ENCODE data around the gene CDC27. TPM values are rescaled to one million over a fixed set of nuclear protein-coding genes. Genes with fewer than 3 reads are reported as not detected.

Gene CDC27
- total RNA-seq, 1 experiment from 2014 or later, result 97.5 TPM

GRCh38 chr17:47180337-47180736 is 8.8 kb downstream of the CDC27 start:
- Histone ChIP-seq H3K4me1 (ENCODE audit: control insufficient read depth, insufficient read depth, low read length) (peaks cover 4% of the 10 kb centered on the region; the same call in 1 of the 2 replicates), H3K27me3 (ENCODE audit: control insufficient read depth, insufficient read depth, low read length) (no peaks in the 10 kb centered on the region), H3K27ac (ENCODE audit: low read length) (no peak overlapping the region), H3K36me3 (ENCODE audit: control insufficient read depth, insufficient read depth, low read length) (peaks cover 25% of the 10 kb centered on the region), H3K9me3 (ENCODE audit: control insufficient read depth, insufficient read depth, low read depth, low read length) (no peaks in the 10 kb centered on the region), H3K4me3 (ENCODE audit: low read depth in 2 of 2, low read length in 2 of 2) (no peak overlapping the region)
- CTCF ChIA-PET, result no interaction called here
- in situ Hi-C loops (cut with HindIII; ENCODE audit: low pct_unique_long_range_greater_than_20kb, low sequenced_read_pairs), result no loop called here
- ATAC-seq (no peak), DNase-seq (ENCODE audit: low read depth, low spot score) (no peak)
- POLR2A ChIA-PET, result no interaction called here
- intact Hi-C loops (cut with micrococcal nuclease; ENCODE audit: unreplicated experiment), result no loop called here
- BruUV-seq (replicated peaks), result no TSS peak
- TF ChIP-seq SIN3A (IDR thresholded peaks at IDR 0.05; ENCODE audit: borderline replicate concordance, insufficient read depth, low read depth, low read length), result no peak
- TF ChIP-seq TCF7L2 (IDR thresholded peaks at IDR 0.05; ENCODE audit: low read depth, low read length), result no peak
- no peak for TF ChIP-seq REST (IDR thresholded peaks at IDR 0.05; ENCODE audit: insufficient read depth in 1 of 2, low read depth in 2 of 2, low read length in 1 of 2)
- no peak for TF ChIP-seq POLR2AphosphoS5 (IDR thresholded peaks at IDR 0.05; ENCODE audit: low read depth, low read length)
- TF ChIP-seq, protein P1, sequence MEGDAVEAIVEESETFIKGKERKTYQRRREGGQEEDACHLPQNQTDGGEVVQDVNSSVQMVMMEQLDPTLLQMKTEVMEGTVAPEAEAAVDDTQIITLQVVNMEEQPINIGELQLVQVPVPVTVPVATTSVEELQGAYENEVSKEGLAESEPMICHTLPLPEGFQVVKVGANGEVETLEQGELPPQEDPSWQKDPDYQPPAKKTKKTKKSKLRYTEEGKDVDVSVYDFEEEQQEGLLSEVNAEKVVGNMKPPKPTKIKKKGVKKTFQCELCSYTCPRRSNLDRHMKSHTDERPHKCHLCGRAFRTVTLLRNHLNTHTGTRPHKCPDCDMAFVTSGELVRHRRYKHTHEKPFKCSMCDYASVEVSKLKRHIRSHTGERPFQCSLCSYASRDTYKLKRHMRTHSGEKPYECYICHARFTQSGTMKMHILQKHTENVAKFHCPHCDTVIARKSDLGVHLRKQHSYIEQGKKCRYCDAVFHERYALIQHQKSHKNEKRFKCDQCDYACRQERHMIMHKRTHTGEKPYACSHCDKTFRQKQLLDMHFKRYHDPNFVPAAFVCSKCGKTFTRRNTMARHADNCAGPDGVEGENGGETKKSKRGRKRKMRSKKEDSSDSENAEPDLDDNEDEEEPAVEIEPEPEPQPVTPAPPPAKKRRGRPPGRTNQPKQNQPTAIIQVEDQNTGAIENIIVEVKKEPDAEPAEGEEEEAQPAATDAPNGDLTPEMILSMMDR (IDR thresholded peaks at IDR 0.05), result no peak

DNA sequence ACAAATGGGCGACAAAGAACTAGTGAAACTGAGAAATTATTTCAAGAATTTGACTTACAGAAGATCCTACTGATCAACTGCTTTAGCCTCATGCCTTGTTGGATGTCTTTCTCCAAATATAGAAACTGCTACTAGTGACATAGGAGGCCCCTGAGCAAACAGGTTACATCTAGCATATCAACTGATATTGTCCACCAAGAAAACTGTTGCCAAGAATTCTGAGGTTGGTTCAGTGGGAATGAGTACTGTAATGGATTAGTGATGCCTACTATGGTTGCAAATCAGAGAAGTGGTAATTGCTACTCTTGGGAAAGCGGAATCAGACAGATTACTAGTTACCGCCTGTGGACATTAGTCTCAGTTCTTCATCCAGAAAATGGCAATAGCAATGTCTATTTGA is 10.0 kb downstream of the CDC27 start:
- POLR2A ChIA-PET, result no interaction called here
- H3K27me3 ChIP-seq (ENCODE audit: control insufficient read depth, insufficient read depth, low read length), result no peaks in the 10 kb centered on the region
- H3K27ac ChIP-seq (ENCODE audit: low read length), result no peak overlapping the region
- BruUV-seq (replicated peaks), result no TSS peak
- TF ChIP-seq, protein P1 (IDR thresholded peaks at IDR 0.05), result no peak
- no peak for TF ChIP-seq REST (IDR thresholded peaks at IDR 0.05; ENCODE audit: insufficient read depth in 1 of 2, low read depth in 2 of 2, low read length in 1 of 2)
- no peak for TF ChIP-seq TCF7L2 (IDR thresholded peaks at IDR 0.05; ENCODE audit: low read depth, low read length)
- TF ChIP-seq SIN3A (IDR thresholded peaks at IDR 0.05; ENCODE audit: borderline replicate concordance, insufficient read depth, low read depth, low read length), result no peak
- no peak for ATAC-seq
- DNase-seq (ENCODE audit: low read depth, low spot score), result no peak
- no peak overlapping the region for H3K4me3 ChIP-seq (ENCODE audit: low read depth in 2 of 2, low read length in 2 of 2)
- CTCF ChIA-PET, result no interaction called here
- in situ Hi-C loops (cut with HindIII; ENCODE audit: low pct_unique_long_range_greater_than_20kb, low sequenced_read_pairs) (no loop called here), intact Hi-C loops (cut with micrococcal nuclease; ENCODE audit: unreplicated experiment) (no loop called here)
- no peaks in the 10 kb centered on the region; the same call in 1 of the 2 replicates for H3K4me1 ChIP-seq (ENCODE audit: control insufficient read depth, insufficient read depth, low read length)
- peaks cover 25% of the 10 kb centered on the region for H3K36me3 ChIP-seq (ENCODE audit: control insufficient read depth, insufficient read depth, low read length)
- H3K9me3 ChIP-seq (ENCODE audit: control insufficient read depth, insufficient read depth, low read depth, low read length), result no peaks in the 10 kb centered on the region

Data from Panc1 (cell line).